ENCODE results near the gene AGXT. TPM values are rescaled to one million over a fixed set of nuclear protein-coding genes. Genes with fewer than 3 reads are reported as not detected.

Gene AGXT
- total RNA-seq, 1 experiment from 2014 or later, result 0.20 TPM

DNA sequence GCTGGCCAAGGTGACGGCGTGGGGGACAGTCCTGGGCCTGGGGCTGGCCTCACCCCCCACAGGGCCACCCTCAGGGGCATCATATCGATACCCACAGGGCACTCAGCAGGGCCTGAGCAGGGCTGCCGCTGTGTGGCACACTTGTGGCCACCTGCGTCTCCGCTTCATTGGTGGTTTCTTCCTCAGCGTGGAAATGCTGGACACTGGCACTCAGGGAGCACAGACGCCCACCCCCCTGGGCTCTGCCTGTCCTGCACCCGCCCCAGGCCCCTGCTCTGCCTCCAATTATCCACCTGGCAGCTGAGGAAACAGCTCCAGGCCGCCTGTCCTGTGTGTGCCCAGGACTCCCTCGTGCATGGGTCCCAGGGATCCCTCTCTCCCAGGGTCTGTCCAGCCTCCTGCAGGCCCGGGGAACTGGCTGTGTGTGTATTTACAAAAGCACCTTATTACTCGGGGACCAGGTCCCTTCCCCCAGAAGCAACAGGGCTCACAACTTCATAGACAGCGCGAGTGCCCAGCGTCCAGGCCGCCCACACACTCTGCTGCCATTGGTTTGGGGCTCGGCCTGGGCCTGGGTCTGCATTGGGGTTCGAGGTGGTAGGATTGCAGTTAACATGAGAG lies 50.6 kb downstream of the AGXT start:
- TF ChIP-seq CTCF (IDR thresholded peaks at IDR 0.05; ENCODE audit: insufficient read depth in 1 of 2, low read depth in 1 of 2, low read length in 1 of 2, severe bottlenecking in 1 of 2, unreplicated experiment in 1 of 2), result no peak
- no peaks in the 10 kb centered on the region for H3K36me3 Mint-ChIP-seq (ENCODE audit: insufficient read depth, unreplicated experiment)
- H3K36me3 ChIP-seq (ENCODE audit: control insufficient read depth, insufficient read depth, low read length), result no peaks in the 10 kb centered on the region
- no peak overlapping the region for H3K27ac Mint-ChIP-seq (ENCODE audit: unreplicated experiment)
- ChIA-PET POLR2A (no interaction called here), CTCF (no interaction called here)
- no TSS peak for BruUV-seq (replicated peaks)
- H3K9me3 ChIP-seq, result no peaks in the 10 kb centered on the region
- intact Hi-C loops (cut with micrococcal nuclease; ENCODE audit: unreplicated experiment), result no loop called here
- no peaks in the 10 kb centered on the region for H3K27me3 ChIP-seq (replicated peaks; ENCODE audit: control insufficient read depth, insufficient read depth, low read length)
- no peak overlapping the region for H3K4me3 ChIP-seq (ENCODE audit: low read depth, low read length)
- no peak for DNase-seq
- H3K4me1 Mint-ChIP-seq (ENCODE audit: low read depth, unreplicated experiment), result no peaks in the 10 kb centered on the region
- H3K27me3 Mint-ChIP-seq (ENCODE audit: insufficient read depth, unreplicated experiment), result no peaks in the 10 kb centered on the region
- H3K9me3 Mint-ChIP-seq (ENCODE audit: unreplicated experiment), result no peaks in the 10 kb centered on the region
- H3K4me1 ChIP-seq, result no peaks in the 10 kb centered on the region
- H3K4me3 Mint-ChIP-seq (ENCODE audit: unreplicated experiment), result no peak overlapping the region

- H3K9me3 ChIP-seq, result no peaks in the 10 kb centered on the region
- no TSS peak for BruUV-seq (replicated peaks)
- no peaks in the 10 kb centered on the region for H3K27me3 Mint-ChIP-seq (ENCODE audit: insufficient read depth, unreplicated experiment)
- no peaks in the 10 kb centered on the region for H3K4me1 Mint-ChIP-seq (ENCODE audit: low read depth, unreplicated experiment)
- ChIA-PET CTCF (no interaction called here), POLR2A (no interaction called here)
- no peaks in the 10 kb centered on the region for H3K4me1 ChIP-seq
- no peak for TF ChIP-seq CTCF (IDR thresholded peaks at IDR 0.05; ENCODE audit: insufficient read depth in 1 of 2, low read depth in 1 of 2, low read length in 1 of 2, severe bottlenecking in 1 of 2, unreplicated experiment in 1 of 2)
- H3K4me3 ChIP-seq (ENCODE audit: low read depth, low read length), result no peak overlapping the region
- intact Hi-C loops (cut with micrococcal nuclease; ENCODE audit: unreplicated experiment), result no loop called here
- no peak overlapping the region for H3K4me3 Mint-ChIP-seq (ENCODE audit: unreplicated experiment)
- no peaks in the 10 kb centered on the region for H3K27me3 ChIP-seq (replicated peaks; ENCODE audit: control insufficient read depth, insufficient read depth, low read length)
- H3K36me3 ChIP-seq (ENCODE audit: control insufficient read depth, insufficient read depth, low read length), result no peaks in the 10 kb centered on the region
- H3K36me3 Mint-ChIP-seq (ENCODE audit: insufficient read depth, unreplicated experiment), result no peaks in the 10 kb centered on the region
- H3K9me3 Mint-ChIP-seq (ENCODE audit: unreplicated experiment), result no peaks in the 10 kb centered on the region
- no peak overlapping the region for H3K27ac Mint-ChIP-seq (ENCODE audit: unreplicated experiment)
- no peak for DNase-seq
Observed at GRCh38 chr2:240919786-240920782, 51.5 kb downstream of the AGXT start.

DNA sequence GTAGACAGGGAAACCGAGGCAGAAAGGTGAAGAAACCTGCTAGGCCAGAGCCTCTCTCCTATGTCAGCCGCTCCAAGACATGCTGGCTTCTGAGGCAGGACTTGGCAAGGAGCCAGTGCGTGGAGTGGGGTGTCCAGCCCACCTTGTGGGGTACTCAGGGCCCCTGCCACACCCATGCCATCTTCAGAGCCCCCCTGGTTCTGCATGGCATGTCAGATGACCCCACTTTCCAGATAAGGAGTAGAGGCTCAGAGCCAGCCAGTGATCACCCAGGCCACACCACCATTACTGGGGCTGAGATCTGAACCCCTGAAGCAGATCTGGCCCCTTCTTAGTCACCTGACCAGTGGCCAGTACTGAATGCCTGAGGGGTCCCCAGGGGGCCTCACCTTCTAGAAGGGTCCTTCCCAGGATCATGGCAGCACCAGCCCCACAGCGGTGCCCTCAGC lies 52.2 kb downstream of the AGXT start:
- no peak for DNase-seq
- Mint-ChIP-seq H3K4me1 (ENCODE audit: low read depth, unreplicated experiment) (no peaks in the 10 kb centered on the region), H3K4me3 (ENCODE audit: unreplicated experiment) (no peak overlapping the region), H3K27me3 (ENCODE audit: insufficient read depth, unreplicated experiment) (no peaks in the 10 kb centered on the region), H3K9me3 (ENCODE audit: unreplicated experiment) (no peaks in the 10 kb centered on the region), H3K36me3 (ENCODE audit: insufficient read depth, unreplicated experiment) (no peaks in the 10 kb centered on the region), H3K27ac (ENCODE audit: unreplicated experiment) (no peak overlapping the region)
- no peak for TF ChIP-seq CTCF (IDR thresholded peaks at IDR 0.05; ENCODE audit: insufficient read depth in 1 of 2, low read depth in 1 of 2, low read length in 1 of 2, severe bottlenecking in 1 of 2, unreplicated experiment in 1 of 2)
- Histone ChIP-seq H3K36me3 (ENCODE audit: control insufficient read depth, insufficient read depth, low read length) (no peaks in the 10 kb centered on the region), H3K27me3 (replicated peaks; ENCODE audit: control insufficient read depth, insufficient read depth, low read length) (no peaks in the 10 kb centered on the region), H3K9me3 (no peaks in the 10 kb centered on the region), H3K4me3 (ENCODE audit: low read depth, low read length) (no peak overlapping the region), H3K4me1 (no peaks in the 10 kb centered on the region)
- CTCF ChIA-PET, result interaction anchor here (0.6 to 1.0 kb wide), 2 partner anchors 16 to 70 kb away, joined by 3 read pairs; no protein-coding TSS in a partner anchor
- intact Hi-C loops (cut with micrococcal nuclease; ENCODE audit: unreplicated experiment), result no loop called here
- BruUV-seq (replicated peaks), result no TSS peak
- POLR2A ChIA-PET, result no interaction called here

Measured in Caco-2 (cell line).